Putamen (tissue), 1 donor: ENCODE data around the gene PRRG2.
"Not testable (repeated sequence)": the region's sequence is repeated elsewhere in the genome, so short reads cannot be mapped to it uniquely, and the experiment has no call there.

Experiments used
- DNase-seq: peaks from one replicate; pipeline ENCODE4 v3.0.0-alpha.2; 2016; ENCODE audit warnings: low spot score

The PRRG2 gene

GRCh38 chr19:49609499-49610092, 28.5 kb downstream of the PRRG2 start:
- DNase-seq, result no peak

GRCh38 chr19:49613374-49613773, 32.3 kb downstream of the PRRG2 start:
- no peak for DNase-seq

- DNase-seq, result no peak
Measured at GRCh38 chr19:49614096-49614833, 33.1 kb downstream of the PRRG2 start.

GRCh38 chr19:49615861-49616260, 34.7 kb downstream of the PRRG2 start:
- no peak for DNase-seq

GRCh38 chr19:49616532-49616931, 35.4 kb downstream of the PRRG2 start:
- DNase-seq, result no peak

GRCh38 chr19:49616945-49617344, 35.8 kb downstream of the PRRG2 start:
- DNase-seq, result no peak

- not testable (repeated sequence) for DNase-seq
Measured at GRCh38 chr19:49617860-49618259, 36.7 kb downstream of the PRRG2 start.

GRCh38 chr19:49624967-49625910, 44.1 kb downstream of the PRRG2 start:
- no peak for DNase-seq

- no peak for DNase-seq
Measured at GRCh38 chr19:49626226-49626625, 45.1 kb downstream of the PRRG2 start.

- no peak for DNase-seq
Measured at GRCh38 chr19:49629659-49630058, 48.5 kb downstream of the PRRG2 start.

GRCh38 chr19:49631014-49631588, 50.0 kb downstream of the PRRG2 start:
- no peak for DNase-seq

- DNase-seq, result no peak
Measured at GRCh38 chr19:49631610-49632192, 50.6 kb downstream of the PRRG2 start.

- no peak for DNase-seq
Measured at GRCh38 chr19:49632576-49632975, 51.5 kb downstream of the PRRG2 start.

GRCh38 chr19:49633273-49633672, 52.2 kb downstream of the PRRG2 start:
- DNase-seq, result not testable (repeated sequence)

- no peak for DNase-seq
Measured at GRCh38 chr19:49635530-49636232, 54.6 kb downstream of the PRRG2 start.

GRCh38 chr19:49636233-49636932, 55.3 kb downstream of the PRRG2 start:
- no peak for DNase-seq

- no peak for DNase-seq
Measured at GRCh38 chr19:49637821-49638738, 57.0 kb downstream of the PRRG2 start.

- no peak for DNase-seq
Measured at GRCh38 chr19:49639401-49640112, 58.4 kb downstream of the PRRG2 start.
